ENCODE results near the gene CFAP161. TPM values are rescaled to one million over a fixed set of nuclear protein-coding genes. Genes with fewer than 3 reads are reported as not detected.
A peak's percentile ranks its signal among the peaks of the same experiment; 100 is the strongest.

The CFAP161 gene
- total and polyA plus RNA-seq, 9 of the 15 experiments (the other 6 are each of a cell fraction or from before 2014, with no cell fraction given), result 25.8 to 83.3 (median 75.6) TPM

- TF ChIP-seq, protein P1, sequence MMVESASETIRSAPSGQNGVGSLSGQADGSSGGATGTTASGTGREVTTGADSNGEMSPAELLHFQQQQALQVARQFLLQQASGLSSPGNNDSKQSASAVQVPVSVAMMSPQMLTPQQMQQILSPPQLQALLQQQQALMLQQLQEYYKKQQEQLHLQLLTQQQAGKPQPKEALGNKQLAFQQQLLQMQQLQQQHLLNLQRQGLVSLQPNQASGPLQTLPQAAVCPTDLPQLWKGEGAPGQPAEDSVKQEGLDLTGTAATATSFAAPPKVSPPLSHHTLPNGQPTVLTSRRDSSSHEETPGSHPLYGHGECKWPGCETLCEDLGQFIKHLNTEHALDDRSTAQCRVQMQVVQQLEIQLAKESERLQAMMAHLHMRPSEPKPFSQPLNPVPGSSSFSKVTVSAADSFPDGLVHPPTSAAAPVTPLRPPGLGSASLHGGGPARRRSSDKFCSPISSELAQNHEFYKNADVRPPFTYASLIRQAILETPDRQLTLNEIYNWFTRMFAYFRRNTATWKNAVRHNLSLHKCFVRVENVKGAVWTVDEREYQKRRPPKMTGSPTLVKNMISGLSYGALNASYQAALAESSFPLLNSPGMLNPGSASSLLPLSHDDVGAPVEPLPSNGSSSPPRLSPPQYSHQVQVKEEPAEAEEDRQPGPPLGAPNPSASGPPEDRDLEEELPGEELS (CRISPR knock-in tag; IDR thresholded peaks at IDR 0.05; ENCODE audit: borderline replicate concordance), result no peak
- TF ChIP-seq ZNF507 (tag; conservative IDR thresholded peaks at IDR 0.05), result no peak
- peak; percentile 64 for TF ChIP-seq EP300 (IDR thresholded peaks at IDR 0.05; ENCODE audit: low read length)
- TF ChIP-seq GTF2A2 (tag; IDR thresholded peaks at IDR 0.05), result no peak
- TF ChIP-seq HNRNPLL (IDR thresholded peaks at IDR 0.05; ENCODE audit: low read depth, low read length, poor library complexity, severe bottlenecking), result no peak
- 0 out of 4 replicates have a peak, but pooled peaks of 1 of the 2 experiments have one; percentile 20 for TF ChIP-seq TEAD1 (CRISPR knock-in tag; IDR thresholded peaks at IDR 0.05)
- TF ChIP-seq KLF1 (tag; IDR thresholded peaks at IDR 0.05), result no peak
- no peak for TF ChIP-seq SETDB1 (IDR thresholded peaks at IDR 0.05; ENCODE audit: low read length)
- TF ChIP-seq ARID2 (IDR thresholded peaks at IDR 0.05), result no peak
- no peak for TF ChIP-seq KDM4B (IDR thresholded peaks at IDR 0.05; ENCODE audit: borderline replicate concordance in 2 of 2, low read depth in 1 of 2)
- TF ChIP-seq DDX20 (tag; IDR thresholded peaks at IDR 0.05; ENCODE audit: low read depth), result no peak
- TF ChIP-seq THRA (IDR thresholded peaks at IDR 0.05), result no peak
- TF ChIP-seq ZNF354B (CRISPR knock-in tag; IDR thresholded peaks at IDR 0.05), result no peak
- no peak for TF ChIP-seq MBD1 (CRISPR knock-in tag; IDR thresholded peaks at IDR 0.05)
- TF ChIP-seq ZNF586 (CRISPR knock-in tag; conservative IDR thresholded peaks at IDR 0.05), result no peak
- TF ChIP-seq CREM (IDR thresholded peaks at IDR 0.05; ENCODE audit: low read depth), result 0 out of 2 replicates have a peak, but pooled peaks have one; percentile 13
- no peak for TF ChIP-seq COPS2 (conservative IDR thresholded peaks at IDR 0.05)
- TF ChIP-seq, protein P2, sequence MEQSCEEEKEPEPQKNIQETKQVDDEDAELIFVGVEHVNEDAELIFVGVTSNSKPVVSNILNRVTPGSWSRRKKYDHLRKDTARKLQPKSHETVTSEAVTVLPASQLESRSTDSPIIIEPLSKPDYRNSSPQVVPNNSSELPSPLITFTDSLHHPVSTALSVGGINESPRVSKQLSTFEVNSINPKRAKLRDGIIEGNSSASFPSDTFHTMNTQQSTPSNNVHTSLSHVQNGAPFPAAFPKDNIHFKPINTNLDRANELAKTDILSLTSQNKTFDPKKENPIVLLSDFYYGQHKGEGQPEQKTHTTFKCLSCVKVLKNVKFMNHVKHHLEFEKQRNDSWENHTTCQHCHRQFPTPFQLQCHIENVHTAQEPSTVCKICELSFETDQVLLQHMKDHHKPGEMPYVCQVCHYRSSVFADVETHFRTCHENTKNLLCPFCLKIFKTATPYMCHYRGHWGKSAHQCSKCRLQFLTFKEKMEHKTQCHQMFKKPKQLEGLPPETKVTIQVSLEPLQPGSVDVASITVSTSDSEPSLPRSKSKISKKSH (CRISPR knock-in tag; IDR thresholded peaks at IDR 0.05), result no peak
- TF ChIP-seq RAD21 (CRISPR knock-in tag; conservative IDR thresholded peaks at IDR 0.05 in 1 of 2, IDR thresholded peaks at IDR 0.05 in 1 of 2), result peak in 1 of 2 experiments; percentile 59; a peak in 3 of 4 replicates
- TF ChIP-seq KDM1A (IDR thresholded peaks at IDR 0.05), result peak; percentile 97 to 98
- no peak for TF ChIP-seq PURB (CRISPR knock-in tag; IDR thresholded peaks at IDR 0.05; ENCODE audit: low read depth)
Measured at GRCh38 chr15:81163961-81164800, 30.1 kb downstream of the CFAP161 start (continued).
